Measurements from ENCODE around the gene CHMP5.

CHMP5 gene
- long read RNA-seq, donor 1, transcript CHMP5-201 (8 exons, 1,477 nt) = major isoform, 130 of 246 reads
- long read RNA-seq, donor 1, partial matches to known transcripts = 112 of 246 reads
- long read RNA-seq, donor 1, other reads (novel, unspliced or antisense) = 0 of 246 reads
- long read RNA-seq, donor 2, transcript CHMP5-201 (8 exons, 1,477 nt) = major isoform, 60 of 93 reads
- long read RNA-seq, donor 2, partial matches to known transcripts = 31 of 93 reads
- long read RNA-seq, donor 2, other reads (novel, unspliced or antisense) = 0 of 93 reads
- long read RNA-seq, donor 3, transcript CHMP5-201 (8 exons, 1,477 nt) = major isoform, 37 of 68 reads
- long read RNA-seq, donor 3, partial matches to known transcripts = 30 of 68 reads
- long read RNA-seq, donor 3, other reads (novel, unspliced or antisense) = 0 of 68 reads
- long read RNA-seq, donor 4, transcript CHMP5-201 (8 exons, 1,477 nt) = major isoform, 61 of 96 reads
- long read RNA-seq, donor 4, partial matches to known transcripts = 32 of 96 reads
- long read RNA-seq, donor 4, other reads (novel, unspliced or antisense) = 0 of 96 reads
- long read RNA-seq, donor 5, transcript CHMP5-201 (8 exons, 1,477 nt) = major isoform, 68 of 93 reads
- long read RNA-seq, donor 5, partial matches to known transcripts = 22 of 93 reads
- long read RNA-seq, donor 5, other reads (novel, unspliced or antisense) = 0 of 93 reads
- long read RNA-seq, donor 6, transcript CHMP5-201 (8 exons, 1,477 nt) = major isoform, 44 of 76 reads
- long read RNA-seq, donor 6, partial matches to known transcripts = 31 of 76 reads
- long read RNA-seq, donor 6, other reads (novel, unspliced or antisense) = 0 of 76 reads
- long read RNA-seq, donor 7, transcript CHMP5-201 (8 exons, 1,477 nt) = major isoform, 78 of 175 reads
- long read RNA-seq, donor 7, partial matches to known transcripts = 95 of 175 reads
- long read RNA-seq, donor 7, other reads (novel, unspliced or antisense) = 0 of 175 reads
- long read RNA-seq, donor 8, transcript CHMP5-201 (8 exons, 1,477 nt) = major isoform, 79 of 132 reads
- long read RNA-seq, donor 8, partial matches to known transcripts = 51 of 132 reads
- long read RNA-seq, donor 8, other reads (novel, unspliced or antisense) = 0 of 132 reads

GRCh38 chr9:33264473-33265177 lies at the start of gene CHMP5, which contains the start of gene BAG1:
Gene CHMP5 (plus strand): TSS chr9:33265049. CDS start chr9:33265079, 30 bp downstream.
Gene BAG1 (minus strand): TSS chr9:33264708.
- peak; percentile 89 for DNase-seq

- DNase-seq = no peak
Observed at GRCh38 chr9:33220681-33221567, 43.9 kb upstream of the CHMP5 start.

- DNase-seq = no peak
Observed at GRCh38 chr9:33221568-33221884, 43.3 kb upstream of the CHMP5 start.

GRCh38 chr9:33222031-33222430 lies 42.8 kb upstream of the CHMP5 start:
- no peak for DNase-seq

GRCh38 chr9:33223696-33224095 lies 41.2 kb upstream of the CHMP5 start:
- DNase-seq = no peak

GRCh38 chr9:33225319-33226147 lies 39.3 kb upstream of the CHMP5 start:
- DNase-seq = peak; percentile 55

GRCh38 chr9:33227008-33227398 lies 37.8 kb upstream of the CHMP5 start:
- no peak for DNase-seq

GRCh38 chr9:33227741-33228140 lies 37.1 kb upstream of the CHMP5 start:
- DNase-seq = no peak

GRCh38 chr9:33228606-33229005 lies 36.2 kb upstream of the CHMP5 start:
- no peak for DNase-seq

GRCh38 chr9:33229359-33230114 lies 35.3 kb upstream of the CHMP5 start:
- no peak for DNase-seq

GRCh38 chr9:33230756-33231622 lies 33.9 kb upstream of the CHMP5 start:
- no peak for DNase-seq

- no peak for DNase-seq
Observed at GRCh38 chr9:33231623-33231942, 33.3 kb upstream of the CHMP5 start.

GRCh38 chr9:33232815-33233214 lies 32.0 kb upstream of the CHMP5 start:
- DNase-seq = no peak

GRCh38 chr9:33233626-33234342 lies 31.1 kb upstream of the CHMP5 start:
- DNase-seq = no peak

GRCh38 chr9:33234511-33235467 lies 30.1 kb upstream of the CHMP5 start:
- no peak for DNase-seq

GRCh38 chr9:33236571-33236970 lies 28.3 kb upstream of the CHMP5 start:
- DNase-seq = no peak

- DNase-seq = no peak
Observed at GRCh38 chr9:33239921-33240320, 24.9 kb upstream of the CHMP5 start, which contains the start of gene SPINK4. Gene SPINK4 (plus strand): TSS chr9:33240167. CDS start chr9:33240209, 42 bp downstream.

Data from right kidney (tissue), 9 donors.